Measurements from ENCODE around the gene GSG1L2.

DNA sequence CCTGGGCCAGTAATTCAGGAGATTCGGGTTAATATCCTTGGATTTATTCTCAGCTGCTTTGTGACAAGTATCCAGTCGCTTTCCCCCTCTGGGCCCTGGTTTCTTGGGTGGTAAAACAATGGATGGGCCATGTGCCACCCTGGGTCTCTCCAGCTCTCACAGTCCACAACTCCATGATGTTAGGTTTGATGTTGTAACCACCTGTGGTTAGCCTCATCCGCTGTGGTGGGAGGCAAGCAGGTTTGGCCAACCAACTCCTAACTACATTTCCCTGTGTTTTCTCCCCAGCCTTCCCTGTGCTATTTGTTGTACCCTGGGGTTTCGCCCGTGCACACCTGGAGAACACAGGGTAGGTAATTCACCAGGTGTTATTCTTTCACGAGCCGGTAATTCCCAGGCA lies 39.0 kb upstream of the GSG1L2 start:
- TF ChIP-seq HOXA7 (CRISPR knock-in tag; IDR thresholded peaks at IDR 0.05) (no peak), ZNF780A (CRISPR knock-in tag; IDR thresholded peaks at IDR 0.05) (no peak), ZNF839 (CRISPR knock-in tag; IDR thresholded peaks at IDR 0.05; ENCODE audit: borderline replicate concordance) (no peak), CREM (IDR thresholded peaks at IDR 0.05) (no peak), CREM (CRISPR knock-in tag; IDR thresholded peaks at IDR 0.05) (no peak), BHLHE40 (IDR thresholded peaks at IDR 0.05; ENCODE audit: low read length) (no peak), FOXM1 (CRISPR knock-in tag; IDR thresholded peaks at IDR 0.05) (no peak), FOXJ3 (CRISPR knock-in tag; IDR thresholded peaks at IDR 0.05; ENCODE audit: borderline replicate concordance) (no peak), ZNF17 (CRISPR knock-in tag; IDR thresholded peaks at IDR 0.05) (no peak), JUNB (CRISPR knock-in tag; IDR thresholded peaks at IDR 0.05; ENCODE audit: borderline replicate concordance) (no peak), SMC3 (IDR thresholded peaks at IDR 0.05; ENCODE audit: low read length) (no peak), ZNF883 (CRISPR knock-in tag; IDR thresholded peaks at IDR 0.05; ENCODE audit: not compliant biosample characterization) (no peak)
- TF ChIP-seq, protein P1, sequence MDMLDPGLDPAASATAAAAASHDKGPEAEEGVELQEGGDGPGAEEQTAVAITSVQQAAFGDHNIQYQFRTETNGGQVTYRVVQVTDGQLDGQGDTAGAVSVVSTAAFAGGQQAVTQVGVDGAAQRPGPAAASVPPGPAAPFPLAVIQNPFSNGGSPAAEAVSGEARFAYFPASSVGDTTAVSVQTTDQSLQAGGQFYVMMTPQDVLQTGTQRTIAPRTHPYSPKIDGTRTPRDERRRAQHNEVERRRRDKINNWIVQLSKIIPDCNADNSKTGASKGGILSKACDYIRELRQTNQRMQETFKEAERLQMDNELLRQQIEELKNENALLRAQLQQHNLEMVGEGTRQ (IDR thresholded peaks at IDR 0.05; ENCODE audit: low read depth, low read length) = no peak
- TF ChIP-seq, protein P1 (CRISPR knock-in tag; IDR thresholded peaks at IDR 0.05; ENCODE audit: borderline replicate concordance) = no peak
- TF ChIP-seq, protein P2, sequence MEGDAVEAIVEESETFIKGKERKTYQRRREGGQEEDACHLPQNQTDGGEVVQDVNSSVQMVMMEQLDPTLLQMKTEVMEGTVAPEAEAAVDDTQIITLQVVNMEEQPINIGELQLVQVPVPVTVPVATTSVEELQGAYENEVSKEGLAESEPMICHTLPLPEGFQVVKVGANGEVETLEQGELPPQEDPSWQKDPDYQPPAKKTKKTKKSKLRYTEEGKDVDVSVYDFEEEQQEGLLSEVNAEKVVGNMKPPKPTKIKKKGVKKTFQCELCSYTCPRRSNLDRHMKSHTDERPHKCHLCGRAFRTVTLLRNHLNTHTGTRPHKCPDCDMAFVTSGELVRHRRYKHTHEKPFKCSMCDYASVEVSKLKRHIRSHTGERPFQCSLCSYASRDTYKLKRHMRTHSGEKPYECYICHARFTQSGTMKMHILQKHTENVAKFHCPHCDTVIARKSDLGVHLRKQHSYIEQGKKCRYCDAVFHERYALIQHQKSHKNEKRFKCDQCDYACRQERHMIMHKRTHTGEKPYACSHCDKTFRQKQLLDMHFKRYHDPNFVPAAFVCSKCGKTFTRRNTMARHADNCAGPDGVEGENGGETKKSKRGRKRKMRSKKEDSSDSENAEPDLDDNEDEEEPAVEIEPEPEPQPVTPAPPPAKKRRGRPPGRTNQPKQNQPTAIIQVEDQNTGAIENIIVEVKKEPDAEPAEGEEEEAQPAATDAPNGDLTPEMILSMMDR (CRISPR knock-in tag; IDR thresholded peaks at IDR 0.05) = no peak
- TF ChIP-seq, protein P3, sequence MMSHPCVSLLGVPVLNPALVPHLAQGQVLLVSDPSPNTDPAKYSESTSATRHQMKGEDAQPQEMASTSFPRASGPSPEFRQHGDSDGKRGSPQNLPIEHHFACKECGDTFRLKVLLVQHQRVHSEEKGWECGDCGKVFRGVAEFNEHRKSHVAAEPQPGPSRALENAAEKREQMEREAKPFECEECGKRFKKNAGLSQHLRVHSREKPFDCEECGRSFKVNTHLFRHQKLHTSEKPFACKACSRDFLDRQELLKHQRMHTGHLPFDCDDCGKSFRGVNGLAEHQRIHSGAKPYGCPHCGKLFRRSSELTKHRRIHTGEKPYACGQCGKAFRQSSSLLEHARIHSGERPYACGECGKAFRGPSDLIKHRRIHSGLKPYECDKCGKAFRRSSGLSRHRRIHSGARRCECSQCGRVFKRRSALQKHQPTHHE (CRISPR knock-in tag; IDR thresholded peaks at IDR 0.05; ENCODE audit: borderline replicate concordance) = no peak
